Brain pericyte (primary cell): ENCODE data around the gene HOXB9.

Experiments
- DNase-seq: peaks from one replicate; pipeline ENCODE4 v3.0.0-alpha.2; 2012; ENCODE audit warnings: low read depth, low spot score

The HOXB9 gene

GRCh38 chr17:48597778-48598631 lies 28.2 kb downstream of the HOXB9 start:
- DNase-seq = no peak

GRCh38 chr17:48597528-48597777 lies 28.7 kb downstream of the HOXB9 start:
- DNase-seq = no peak

GRCh38 chr17:48596735-48597527 lies 29.2 kb downstream of the HOXB9 start:
- DNase-seq = no peak

- no peak for DNase-seq
These were observed 30.0 kb downstream of the HOXB9 start for GRCh38 chr17:48596000-48596734.

GRCh38 chr17:48595278-48595999 lies 30.7 kb downstream of the HOXB9 start:
- no peak for DNase-seq

- no peak for DNase-seq
These were observed 31.4 kb downstream of the HOXB9 start for GRCh38 chr17:48594538-48595277.

- no peak for DNase-seq
These were observed 32.2 kb downstream of the HOXB9 start for GRCh38 chr17:48593840-48594537.

GRCh38 chr17:48593126-48593829 lies 32.9 kb downstream of the HOXB9 start, which contains the start of gene HOXB5:
Gene HOXB5, minus strand, starts transcription at chr17:48593779. Its CDS starts 97 bp downstream, at chr17:48593682.
- DNase-seq = no peak

- no peak for DNase-seq
These were observed 33.6 kb downstream of the HOXB9 start for GRCh38 chr17:48592577-48592976.

- DNase-seq = no peak
These were observed 34.1 kb downstream of the HOXB9 start for GRCh38 chr17:48592057-48592514.

- no peak for DNase-seq
These were observed 34.7 kb downstream of the HOXB9 start for GRCh38 chr17:48591255-48592056.

GRCh38 chr17:48590607-48591161 lies 35.5 kb downstream of the HOXB9 start:
- DNase-seq = no peak

GRCh38 chr17:48589831-48590606 lies 36.1 kb downstream of the HOXB9 start, which contains the start of gene HOXB3:
Gene HOXB3, minus strand, starts transcription at chr17:48590241. Its CDS starts 37,767 bp downstream, at chr17:48552474.
- no peak for DNase-seq

GRCh38 chr17:48589060-48589830 lies 36.9 kb downstream of the HOXB9 start:
- no peak for DNase-seq

GRCh38 chr17:48588528-48588927 lies 37.6 kb downstream of the HOXB9 start:
- DNase-seq = no peak

GRCh38 chr17:48588074-48588415 lies 38.1 kb downstream of the HOXB9 start:
- DNase-seq = no peak
